Femur (tissue), 1 donor: ENCODE measurements around the gene PRDX3.
A peak's percentile ranks its signal among the peaks of the same experiment; 100 is the strongest.

ENCODE experiments used
- DNase-seq: peaks from one replicate; pipeline ENCODE4 v3.0.0-alpha.2; 2017

PRDX3 gene

DNA sequence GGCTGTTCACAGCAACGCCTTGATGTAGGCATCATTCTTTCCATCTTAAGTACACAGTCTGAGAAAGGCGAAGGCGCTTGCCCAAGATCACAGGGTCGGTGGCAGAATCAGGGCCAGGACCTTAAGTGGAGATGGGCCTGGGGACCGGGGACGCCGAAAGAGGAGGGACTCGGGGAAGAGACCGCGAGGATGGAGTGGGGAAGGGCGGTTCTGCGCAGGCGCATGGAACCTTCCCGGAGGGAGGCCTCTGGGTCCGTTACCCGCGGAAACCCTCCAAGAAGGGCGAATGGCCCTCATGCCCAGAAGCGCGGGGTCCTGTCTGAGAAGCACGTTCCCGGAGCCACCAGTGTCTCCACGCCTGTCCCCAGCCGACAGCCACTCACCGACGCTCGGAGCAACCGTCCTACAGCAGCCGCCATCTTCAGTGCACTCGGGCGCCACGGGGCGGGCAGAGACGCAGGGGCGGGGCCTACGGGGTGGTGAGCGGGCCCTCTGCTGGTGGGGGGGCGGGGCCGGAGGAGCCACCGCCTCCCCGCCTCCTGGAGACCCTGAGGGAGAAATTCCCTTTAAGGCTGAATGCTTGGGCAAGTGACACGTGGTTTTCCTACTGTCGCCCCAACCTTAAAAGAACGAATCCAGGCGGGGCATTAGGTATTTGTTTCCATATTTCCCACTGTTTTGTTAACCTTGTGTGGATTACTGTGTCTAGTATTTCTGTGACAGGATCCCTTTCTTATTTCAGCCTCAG, at the start of gene PRDX3:
Gene PRDX3, minus strand, starts transcription at position 441 of the 748 bp plus-strand sequence. Its CDS starts 22 bp downstream, at position 419.
- DNase-seq, result peak; percentile 95

DNA sequence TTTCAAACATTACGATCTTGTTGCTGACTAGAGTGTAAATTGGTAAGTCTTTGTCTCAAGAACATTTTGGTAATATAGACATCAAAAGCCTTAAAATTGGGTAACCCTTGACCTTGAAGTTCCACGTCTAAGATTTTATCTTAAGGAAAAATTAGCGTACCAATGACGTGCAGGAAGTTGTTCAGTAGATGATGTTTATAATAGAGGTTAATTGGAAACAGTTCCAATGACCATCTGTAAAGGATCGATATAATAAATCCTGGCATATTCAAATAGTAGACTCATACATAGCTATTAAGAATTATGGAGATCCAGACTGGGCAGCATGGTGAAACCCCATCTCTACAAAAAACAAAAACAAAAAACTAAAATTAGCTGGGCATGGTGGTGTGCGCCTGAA, 49.2 kb upstream of the PRDX3 start:
- DNase-seq, result no peak

DNA sequence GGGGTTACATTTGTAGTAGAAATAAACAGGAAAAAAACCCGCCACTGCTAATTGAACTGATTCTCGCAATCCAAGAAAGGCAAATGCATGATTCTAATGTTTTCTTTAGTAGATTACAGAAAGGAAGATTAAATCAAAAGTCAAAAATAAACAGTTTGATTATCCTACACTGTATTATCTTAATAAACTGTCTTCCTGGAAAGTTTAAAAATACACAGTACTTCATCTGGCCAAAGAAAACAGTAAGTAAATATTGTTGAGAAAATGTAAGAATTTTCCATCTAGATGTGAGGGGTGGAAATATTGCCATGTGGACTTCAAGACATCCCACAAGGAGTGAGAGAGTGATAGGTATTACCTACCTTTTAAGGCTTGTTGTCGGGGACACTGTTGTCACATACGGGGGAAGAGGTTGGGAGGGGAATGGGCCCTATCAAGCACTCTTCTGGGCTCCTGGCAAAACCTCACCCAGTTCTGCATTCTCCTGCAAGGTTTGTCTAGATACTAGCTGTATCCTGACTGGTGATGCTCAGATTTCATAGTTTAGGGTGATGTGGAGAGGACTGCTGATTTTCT, 46.6 kb upstream of the PRDX3 start:
- DNase-seq, result no peak

GRCh38 chr10:119222966-119223386, 44.4 kb upstream of the PRDX3 start:
- no peak for DNase-seq

DNA sequence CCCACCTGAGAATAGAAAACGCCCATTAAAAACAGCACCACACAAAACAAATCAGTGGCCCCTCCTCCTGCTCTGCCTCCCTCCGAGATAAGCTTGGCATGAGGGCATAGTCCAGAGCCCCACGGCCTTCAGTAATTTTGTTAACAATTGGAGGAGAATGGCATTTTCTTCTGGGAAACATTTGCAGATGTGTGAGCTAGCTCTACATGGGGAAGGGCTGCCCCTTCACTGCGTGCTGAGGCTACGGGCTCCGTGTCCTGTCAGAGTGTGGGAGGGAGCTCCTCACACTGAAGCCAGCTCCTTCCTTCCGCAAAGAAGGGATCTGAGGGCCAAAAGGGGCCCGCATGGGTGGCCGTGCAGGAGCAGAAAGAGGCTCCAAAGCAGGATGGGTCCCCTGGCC, 43.9 kb upstream of the PRDX3 start:
- DNase-seq, result no peak

GRCh38 chr10:119221666-119222065, 43.1 kb upstream of the PRDX3 start:
- DNase-seq, result no peak

- DNase-seq, result no peak
Measured at GRCh38 chr10:119221201-119221600, 42.6 kb upstream of the PRDX3 start.

GRCh38 chr10:119219871-119220270, 41.3 kb upstream of the PRDX3 start:
- no peak for DNase-seq

- DNase-seq, result no peak
Measured at GRCh38 chr10:119217991-119218490, 39.4 kb upstream of the PRDX3 start.

- DNase-seq, result no peak
Measured at GRCh38 chr10:119217401-119217800, 38.8 kb upstream of the PRDX3 start.

DNA sequence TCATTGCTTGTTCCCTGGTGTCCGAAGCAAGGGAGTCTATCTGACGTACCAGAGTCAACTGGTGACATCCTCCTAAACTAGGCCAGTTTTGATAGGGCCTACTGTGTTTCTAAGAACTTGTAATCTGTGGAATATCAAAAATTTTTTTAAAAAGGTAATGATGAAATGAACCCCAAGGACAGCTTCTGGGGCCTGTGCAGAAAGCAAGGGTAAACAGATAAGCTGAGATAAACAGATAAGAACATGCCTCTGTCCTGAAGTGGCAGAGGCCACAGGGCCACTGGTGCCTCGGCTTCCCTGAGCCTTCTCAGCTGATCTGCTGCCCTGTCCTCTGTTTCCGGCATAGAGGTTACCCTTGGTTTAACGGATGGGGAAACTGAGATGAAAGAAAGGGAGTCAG, 37.5 kb upstream of the PRDX3 start:
- DNase-seq, result no peak

DNA sequence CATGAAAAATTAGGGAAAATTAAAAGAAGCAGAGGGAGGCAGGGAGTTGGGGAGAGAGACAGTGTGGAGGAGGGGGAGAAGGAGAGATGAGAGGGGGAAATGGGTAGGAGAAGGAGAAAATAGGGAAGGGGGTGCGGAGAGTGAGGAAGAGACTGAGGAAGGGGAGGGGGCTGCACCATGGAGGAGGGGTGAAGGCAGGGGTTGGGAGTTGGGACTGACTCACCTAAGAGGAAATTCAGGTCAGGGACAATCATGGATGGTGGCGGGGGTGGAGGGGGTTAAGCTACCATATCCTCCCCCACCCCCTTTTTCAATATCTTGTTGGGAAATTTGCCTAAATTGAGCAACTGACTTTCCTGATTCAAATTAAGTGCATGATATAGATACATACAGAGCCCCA, 36.8 kb upstream of the PRDX3 start:
- DNase-seq, result no peak

- DNase-seq, result no peak
Measured at GRCh38 chr10:119211625-119212441, 33.2 kb upstream of the PRDX3 start.

GRCh38 chr10:119211176-119211575, 32.6 kb upstream of the PRDX3 start:
- no peak for DNase-seq

DNA sequence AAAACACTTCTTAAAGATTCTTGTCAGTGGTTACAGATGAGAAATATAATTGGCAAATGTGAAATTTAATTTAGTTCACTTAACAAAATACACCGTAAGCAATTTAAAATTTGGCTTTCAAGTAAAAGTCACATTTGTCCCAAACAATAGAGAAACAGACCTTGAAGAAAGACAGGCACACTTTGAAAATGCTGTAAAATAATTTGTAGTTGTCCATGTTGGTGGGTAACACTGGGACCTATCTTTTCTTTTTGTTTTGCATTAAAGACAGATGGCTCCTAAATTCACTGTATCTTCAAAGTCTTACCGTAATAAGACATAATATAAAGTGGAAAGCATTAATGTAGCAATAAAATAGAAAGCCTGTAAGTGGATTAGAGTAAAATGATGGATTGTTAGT, 32.0 kb upstream of the PRDX3 start:
- no peak for DNase-seq

DNA sequence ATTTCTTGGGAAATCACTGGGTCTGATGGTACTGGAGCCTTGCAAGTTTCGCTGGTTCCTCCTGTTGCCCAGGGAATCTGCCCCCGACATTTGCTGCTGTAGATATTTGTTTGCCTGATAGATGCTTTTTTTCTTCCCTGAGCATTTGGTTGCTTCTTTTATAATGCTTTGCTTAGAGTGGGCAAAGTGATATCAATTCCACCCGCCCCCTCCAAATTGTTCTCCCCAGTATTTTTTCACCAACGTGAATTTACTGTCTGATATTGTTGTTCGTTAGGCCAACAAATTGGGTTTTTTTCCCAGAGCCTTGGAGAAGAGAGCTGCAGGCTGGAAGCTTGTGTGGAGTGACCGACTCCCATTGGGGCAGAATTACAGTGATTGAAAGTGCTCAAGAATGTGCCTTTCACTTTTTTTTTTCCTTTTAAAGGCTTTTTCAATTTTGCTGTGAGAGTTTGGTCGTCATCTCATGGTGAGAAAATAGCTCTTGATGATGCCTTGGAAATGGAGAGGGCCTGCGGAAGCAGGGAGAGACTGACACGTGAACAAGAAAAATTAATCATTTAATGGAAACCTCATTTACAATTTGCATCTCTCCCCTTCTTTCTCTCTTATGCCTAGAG, 31.2 kb upstream of the PRDX3 start:
- no peak for DNase-seq

DNA sequence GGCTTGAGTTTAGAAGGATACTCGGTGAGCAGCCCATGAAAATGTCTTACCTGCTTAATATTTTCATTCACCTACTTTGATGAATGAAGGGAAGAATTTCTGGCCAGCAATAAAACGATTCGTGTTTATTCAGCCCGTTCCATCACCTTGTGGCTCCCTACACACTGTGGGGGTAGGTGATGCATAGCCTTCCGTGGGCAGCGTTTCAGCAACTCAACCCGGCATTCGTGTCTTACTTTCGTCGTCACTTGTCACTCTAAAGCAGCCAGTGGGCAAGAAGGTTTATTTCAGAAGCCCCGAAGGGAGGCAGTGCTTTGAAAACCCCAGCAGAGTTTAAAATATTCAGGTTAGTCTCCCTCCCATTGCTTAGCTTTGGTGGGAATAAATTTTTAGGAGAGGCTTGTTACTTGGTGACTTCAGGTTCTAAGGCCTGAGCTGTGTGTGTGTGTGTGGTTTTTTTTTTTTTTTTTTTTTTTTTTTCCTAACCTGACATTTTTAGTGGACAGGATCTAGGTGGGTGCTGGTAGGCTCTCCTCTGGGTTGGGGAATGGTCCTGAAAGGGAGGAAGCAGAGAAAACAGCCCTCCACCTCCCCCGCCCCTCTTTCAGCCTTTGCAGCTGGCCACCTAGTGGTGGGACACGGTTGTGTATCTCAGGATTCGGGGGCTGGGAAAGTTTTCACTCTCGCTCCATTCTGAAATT, 30.6 kb upstream of the PRDX3 start:
- peak; percentile 69 for DNase-seq

DNA sequence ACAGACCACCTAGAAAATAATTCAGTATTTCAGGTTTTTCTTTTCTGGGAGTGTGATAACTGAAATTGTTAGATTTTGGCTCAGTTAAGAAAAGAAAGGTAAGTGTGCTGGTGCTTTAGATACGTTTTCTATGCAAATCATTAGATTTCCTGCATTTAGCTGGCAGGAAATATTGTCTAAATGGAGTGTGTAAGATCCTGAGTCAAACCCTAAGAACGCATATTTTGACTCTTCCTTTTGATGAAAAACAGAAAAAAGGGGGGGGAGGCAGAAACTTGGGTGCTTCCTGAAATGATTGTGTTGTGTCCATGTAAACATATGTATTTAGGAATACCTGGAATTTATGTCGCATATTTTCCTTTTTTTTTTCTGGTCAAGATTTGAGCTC, 29.9 kb upstream of the PRDX3 start:
- DNase-seq, result no peak

- peak; percentile 75 for DNase-seq
Measured at GRCh38 chr10:119207713-119208552, 29.3 kb upstream of the PRDX3 start.

DNA sequence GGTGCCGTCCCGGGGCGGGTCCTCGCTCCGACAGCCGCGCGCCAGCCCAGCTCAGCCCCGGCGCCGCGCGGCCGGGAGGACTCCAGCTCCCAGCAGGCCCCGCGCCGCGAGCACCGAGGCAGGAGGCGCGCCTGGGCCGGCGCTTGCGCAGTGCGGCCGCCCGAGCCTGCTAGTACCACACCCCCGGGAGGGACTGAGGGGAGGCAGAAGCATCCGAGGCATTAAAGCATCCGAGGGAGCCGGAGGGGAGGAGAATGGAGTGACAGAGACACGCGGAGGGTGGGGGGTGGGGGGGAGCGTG, 28.7 kb upstream of the PRDX3 start, which contains the start of gene GRK5:
Gene GRK5, plus strand, starts transcription at position 206 of the 301 bp plus-strand sequence. CDS start 347 bp downstream, outside the sequence.
- peak; percentile 97 for DNase-seq

DNA sequence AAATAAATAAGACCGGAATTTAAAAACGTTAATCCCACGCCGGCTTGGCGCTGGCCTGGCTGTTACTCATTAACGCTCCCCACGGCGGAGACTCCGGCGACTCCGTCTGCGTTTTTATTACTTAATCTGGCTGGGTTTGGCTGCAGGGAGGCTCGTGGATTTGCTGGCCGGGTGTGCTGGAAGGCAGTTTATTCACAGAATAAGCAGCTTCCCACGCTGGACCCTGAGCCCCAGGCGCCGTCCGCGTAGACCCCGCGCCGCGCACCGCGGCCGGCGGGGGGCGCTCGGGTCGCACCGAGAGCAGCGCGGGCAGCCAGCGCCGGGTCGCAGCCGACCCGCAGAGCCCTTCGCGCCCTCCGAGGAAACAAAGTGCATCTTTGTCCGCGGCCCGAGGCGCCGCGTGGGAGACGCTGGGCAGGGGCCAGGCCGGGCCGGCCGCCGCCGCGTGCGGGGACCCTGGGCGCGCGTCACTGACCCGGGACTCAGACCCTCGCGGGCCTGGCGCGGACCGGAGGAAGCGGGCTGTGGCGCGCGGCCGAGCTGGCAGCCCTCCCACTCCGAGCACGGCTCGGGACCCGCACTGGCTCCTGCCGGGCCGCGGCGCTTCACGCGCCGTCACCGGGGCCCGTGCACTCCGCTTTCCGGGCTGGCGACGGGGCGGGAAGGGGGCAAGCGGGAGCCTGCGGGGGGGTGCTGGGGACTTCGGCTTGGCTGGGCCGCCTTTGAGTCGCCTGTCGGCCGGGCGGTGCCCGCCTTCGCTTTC, 28.2 kb upstream of the PRDX3 start:
- peak; percentile 84 for DNase-seq
